Type B pancreatic cell (in vitro differentiated cells): ENCODE data around the gene PTH1R. TPM values are rescaled to one million over a fixed set of nuclear protein-coding genes. Genes with fewer than 3 reads are reported as not detected.

Experiments
- DNase-seq: peaks from one replicate; pipeline ENCODE4 v3.0.0; 2021; ENCODE audit warnings: mixed read lengths; ENCODE audit not compliant: unreplicated experiment; ENCODE audit errors: extremely low spot score
- H3K27ac Mint-ChIP-seq: 2 replicates; pipeline ENCODE4 v1.8.0; 2021; ENCODE audit warnings: mild to moderate bottlenecking, mixed read lengths
- H3K27me3 Mint-ChIP-seq: 2 replicates; pipeline ENCODE4 v1.8.0; 2021; ENCODE audit warnings: mixed read lengths
- H3K36me3 Mint-ChIP-seq: 2 replicates; pipeline ENCODE4 v1.8.0; 2021; ENCODE audit warnings: mixed read lengths
- H3K4me1 Mint-ChIP-seq: one replicate; pipeline ENCODE4 v1.8.0; 2021; ENCODE audit warnings: mixed read lengths; ENCODE audit not compliant: unreplicated experiment
- H3K4me3 Mint-ChIP-seq: 2 replicates; pipeline ENCODE4 v1.8.0; 2021; ENCODE audit warnings: mild to moderate bottlenecking, mixed read lengths
- H3K9me3 Mint-ChIP-seq: 2 replicates; pipeline ENCODE4 v1.8.0; 2021; ENCODE audit warnings: mixed read lengths
- total RNA-seq: library from RNA; stranded (reverse); gene quantifications from 2 replicates; pipeline ENCODE4 v1.2.1, GENCODE V29; 2021; ENCODE audit warnings: low replicate concordance
- TF ChIP-seq, protein P1 (sequence below): fragments of 200-600 bp; sonication (generic); conservative IDR thresholded peaks from 2 replicates; pipeline ENCODE4 v1.5.0; 2021; ENCODE audit warnings: antibody characterized with exemption, mild to moderate bottlenecking

PTH1R gene
- total RNA-seq, 1 donor from 2014 or later = 63.0 TPM

- TF ChIP-seq, protein P1, sequence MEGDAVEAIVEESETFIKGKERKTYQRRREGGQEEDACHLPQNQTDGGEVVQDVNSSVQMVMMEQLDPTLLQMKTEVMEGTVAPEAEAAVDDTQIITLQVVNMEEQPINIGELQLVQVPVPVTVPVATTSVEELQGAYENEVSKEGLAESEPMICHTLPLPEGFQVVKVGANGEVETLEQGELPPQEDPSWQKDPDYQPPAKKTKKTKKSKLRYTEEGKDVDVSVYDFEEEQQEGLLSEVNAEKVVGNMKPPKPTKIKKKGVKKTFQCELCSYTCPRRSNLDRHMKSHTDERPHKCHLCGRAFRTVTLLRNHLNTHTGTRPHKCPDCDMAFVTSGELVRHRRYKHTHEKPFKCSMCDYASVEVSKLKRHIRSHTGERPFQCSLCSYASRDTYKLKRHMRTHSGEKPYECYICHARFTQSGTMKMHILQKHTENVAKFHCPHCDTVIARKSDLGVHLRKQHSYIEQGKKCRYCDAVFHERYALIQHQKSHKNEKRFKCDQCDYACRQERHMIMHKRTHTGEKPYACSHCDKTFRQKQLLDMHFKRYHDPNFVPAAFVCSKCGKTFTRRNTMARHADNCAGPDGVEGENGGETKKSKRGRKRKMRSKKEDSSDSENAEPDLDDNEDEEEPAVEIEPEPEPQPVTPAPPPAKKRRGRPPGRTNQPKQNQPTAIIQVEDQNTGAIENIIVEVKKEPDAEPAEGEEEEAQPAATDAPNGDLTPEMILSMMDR = no peak
- DNase-seq = no peak
- Mint-ChIP-seq H3K27me3 (peaks cover 22% of the 10 kb centered on the region), H3K27ac (no peak overlapping the region), H3K4me1 (peaks cover 35% of the 10 kb centered on the region), H3K36me3 (peaks cover 12% of the 10 kb centered on the region), H3K4me3 (no peak overlapping the region), H3K9me3 (no peaks in the 10 kb centered on the region)
Measured at GRCh38 chr3:46889381-46890110, 12.0 kb downstream of the PTH1R start.

DNA sequence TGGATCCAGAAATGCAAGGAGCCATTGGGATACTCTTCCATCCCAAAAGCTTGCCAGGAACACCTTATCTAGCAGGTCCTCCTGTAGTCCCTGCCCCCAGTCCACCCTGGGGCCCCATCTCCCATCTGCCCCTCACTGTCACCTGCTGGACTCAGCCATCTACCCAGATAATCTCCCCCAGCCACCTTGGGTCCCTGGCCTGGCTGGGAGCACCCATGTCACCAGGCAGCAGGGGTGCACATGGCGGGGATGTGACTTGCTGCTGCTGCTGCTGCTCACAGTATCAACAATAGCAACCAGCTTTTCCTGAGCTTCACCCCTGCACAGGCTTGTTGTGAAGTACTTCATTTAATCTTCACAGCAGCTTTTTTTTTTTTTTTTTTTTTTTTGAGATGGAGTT lies 12.6 kb downstream of the PTH1R start:
- H3K9me3 Mint-ChIP-seq = no peaks in the 10 kb centered on the region
- no peak overlapping the region for H3K27ac Mint-ChIP-seq
- H3K27me3 Mint-ChIP-seq = peaks cover 17% of the 10 kb centered on the region
- no peak for DNase-seq
- TF ChIP-seq, protein P1 = no peak
- H3K36me3 Mint-ChIP-seq = peaks cover 10% of the 10 kb centered on the region
- peaks cover 34% of the 10 kb centered on the region for H3K4me1 Mint-ChIP-seq
- H3K4me3 Mint-ChIP-seq = no peak overlapping the region

DNA sequence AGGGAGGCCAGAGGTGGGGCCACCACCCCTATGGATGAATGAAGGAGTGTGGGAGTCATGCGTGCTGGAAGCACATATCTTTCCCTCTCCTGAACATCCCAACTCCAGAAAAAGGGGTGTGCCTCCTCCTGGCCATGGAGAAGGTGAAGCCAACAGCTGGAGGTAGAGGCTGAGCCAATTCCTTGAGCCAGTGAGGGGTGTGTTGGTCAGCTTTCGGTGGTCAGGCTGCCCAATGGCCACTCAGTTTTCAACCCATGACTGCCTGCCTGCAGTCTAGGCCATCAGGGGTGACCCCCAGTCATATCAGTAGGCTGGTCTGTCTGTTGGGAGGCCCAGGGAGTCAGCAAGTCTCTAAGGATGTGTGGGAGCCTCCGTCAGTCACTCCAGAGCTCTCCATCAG lies 13.6 kb downstream of the PTH1R start:
- peaks cover 17% of the 10 kb centered on the region for H3K27me3 Mint-ChIP-seq
- H3K4me1 Mint-ChIP-seq = peaks cover 39% of the 10 kb centered on the region
- H3K4me3 Mint-ChIP-seq = peak overlapping the region; percentile 85
- H3K36me3 Mint-ChIP-seq = peaks cover 11% of the 10 kb centered on the region
- no peak for DNase-seq
- H3K27ac Mint-ChIP-seq = no peak overlapping the region
- no peaks in the 10 kb centered on the region for H3K9me3 Mint-ChIP-seq
- TF ChIP-seq, protein P1 = no peak

- Mint-ChIP-seq H3K9me3 (no peaks in the 10 kb centered on the region), H3K36me3 (peaks cover 10% of the 10 kb centered on the region), H3K27ac (peak overlapping the region; percentile 18), H3K4me1 (peaks cover 38% of the 10 kb centered on the region), H3K4me3 (peak overlapping the region; percentile 85), H3K27me3 (peaks cover 17% of the 10 kb centered on the region)
- DNase-seq = peak; percentile 83
- TF ChIP-seq, protein P1 = no peak
Measured at GRCh38 chr3:46892285-46893145, 15.0 kb downstream of the PTH1R start.

DNA sequence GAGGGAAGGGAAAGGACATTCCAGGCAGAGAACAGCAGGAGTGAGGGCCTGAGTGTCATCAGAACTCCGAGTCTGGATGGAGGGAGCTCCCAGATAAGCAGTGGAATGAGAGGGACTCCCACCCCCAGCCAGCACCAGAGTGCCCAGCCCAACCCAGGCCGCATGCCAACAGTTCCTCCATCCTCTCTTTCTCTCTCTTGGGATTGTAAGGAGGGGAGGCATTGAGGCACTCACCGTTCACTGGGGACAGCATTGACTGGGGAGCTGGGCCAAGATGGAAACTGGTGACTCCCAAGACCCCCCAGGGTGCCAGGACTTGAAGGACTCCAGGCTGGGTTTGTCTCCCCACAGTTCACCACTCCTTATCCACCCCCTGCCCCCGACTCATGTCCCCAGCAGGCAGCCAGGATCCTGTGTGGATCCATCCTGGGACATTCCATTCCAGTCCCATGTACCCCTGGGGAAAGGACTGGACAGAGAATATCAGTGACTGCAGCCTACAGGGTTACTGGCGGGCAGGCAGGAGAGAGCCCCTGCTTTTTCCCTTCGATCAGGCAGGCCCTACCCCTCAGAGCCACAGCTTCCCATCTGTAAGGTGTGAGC lies 15.7 kb downstream of the PTH1R start:
- Mint-ChIP-seq H3K36me3 (peaks cover 3% of the 10 kb centered on the region), H3K4me3 (no peak overlapping the region)
- TF ChIP-seq, protein P1 = no peak

More for the DNA sequence above, 15.7 kb downstream of the PTH1R start:
- no peak overlapping the region for H3K27ac Mint-ChIP-seq
- H3K9me3 Mint-ChIP-seq = no peaks in the 10 kb centered on the region
- peaks cover 14% of the 10 kb centered on the region for H3K27me3 Mint-ChIP-seq
- peaks cover 31% of the 10 kb centered on the region for H3K4me1 Mint-ChIP-seq
- DNase-seq = no peak
